ENCODE results near the gene HSH2D. TPM values are rescaled to one million over a fixed set of nuclear protein-coding genes. Genes with fewer than 3 reads are reported as not detected.

HSH2D gene
- total RNA-seq, 2 experiments from 2014 or later: 23.6 to 26.1 TPM

DNA sequence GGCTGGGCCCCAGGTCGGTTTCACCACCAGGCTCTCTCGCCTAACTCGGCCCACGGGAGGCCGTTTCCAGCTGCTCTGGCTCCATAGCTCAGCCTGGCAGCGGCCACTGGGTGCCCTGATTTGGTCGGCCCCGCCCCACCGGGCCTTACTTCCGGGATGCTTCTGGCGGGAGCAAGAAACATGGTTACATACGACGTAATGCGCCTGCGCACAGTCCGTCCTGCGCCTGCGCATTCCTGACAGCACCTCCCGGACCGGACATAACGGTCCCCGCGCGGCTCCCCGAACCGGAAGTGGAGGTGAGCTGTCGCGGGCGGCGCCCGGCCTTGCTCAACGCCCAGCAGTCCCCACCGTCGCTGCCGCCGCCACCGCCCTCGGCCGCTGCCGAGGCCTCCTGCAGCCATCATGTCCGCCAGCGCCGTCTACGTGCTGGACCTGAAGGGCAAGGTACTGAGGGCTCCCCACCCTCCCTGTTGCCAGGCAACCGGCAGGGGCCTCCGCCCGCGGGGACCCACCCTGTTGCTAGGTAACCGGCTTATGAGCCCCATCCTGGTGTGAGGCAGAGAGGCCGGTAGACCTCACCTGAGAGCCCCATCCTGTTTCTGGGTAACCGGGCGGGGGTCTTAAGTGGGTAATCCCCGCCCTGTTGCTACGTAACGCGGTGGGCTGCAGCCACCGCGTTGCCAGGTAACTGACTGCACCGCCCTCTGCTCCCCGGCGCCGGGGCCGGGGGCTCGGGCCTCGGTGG lies 54.3 kb downstream of the HSH2D start, which contains the start of gene AP1M1:
Gene AP1M1, plus strand, starts transcription at position 290 of the 748 bp plus-strand sequence. Its CDS starts 116 bp downstream, at position 406.
- Mint-ChIP-seq H3K27me3 (no peaks in the 10 kb centered on the region), H3K36me3 (peaks cover 14% of the 10 kb centered on the region), H3K4me3 (peak within 1 kb of the TSS; percentile 97), H3K9me3 (no peaks in the 10 kb centered on the region), H3K4me1 (ENCODE audit: low read depth) (peaks cover 41% of the 10 kb centered on the region), H3K27ac (peak within 1 kb of the TSS; percentile 92)
- ChIA-PET POLR2A (interaction anchor here (1.0 to 1.8 kb wide), 4 partner anchors 9 to 156 kb away, joined by 3 to 11 read pairs (median 4); partner anchors contain the start of genes FAM32A and TPM4), CTCF (interaction anchor here (0.7 to 2.4 kb wide), 8 partner anchors 9 to 282 kb away, joined by 3 to 20 read pairs (median 4); partner anchors contain the start of gene FAM32A)
- DNase-seq: peak; percentile 99
- intact Hi-C loops (cut with micrococcal nuclease): loop anchor here (1.0 to 5.0 kb wide), 3 partner anchors 12 to 299 kb away; partner anchors contain the start of genes C19orf44, CALR3 and FAM32A

DNA sequence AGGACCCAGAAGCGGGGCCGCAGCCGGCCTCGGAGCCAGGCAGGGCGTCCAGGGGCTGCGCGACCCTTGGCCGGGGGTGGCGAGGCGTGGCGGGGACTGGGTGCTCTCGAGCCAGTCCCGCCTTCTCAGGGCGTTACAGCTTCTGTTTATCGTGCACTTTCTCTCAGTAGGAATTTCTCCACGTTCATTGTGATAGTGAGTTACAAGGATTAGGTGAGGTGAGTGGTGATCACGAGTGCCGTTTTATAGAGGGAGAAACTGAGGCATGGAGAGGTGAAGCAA lies 54.8 kb downstream of the HSH2D start:
- H3K9me3 Mint-ChIP-seq: no peaks in the 10 kb centered on the region
- peak overlapping the region; percentile 49 for H3K27ac Mint-ChIP-seq
- peaks cover 15% of the 10 kb centered on the region for H3K36me3 Mint-ChIP-seq
- H3K4me3 Mint-ChIP-seq: peak overlapping the region; percentile 83
- peaks cover 43% of the 10 kb centered on the region for H3K4me1 Mint-ChIP-seq (ENCODE audit: low read depth)
- DNase-seq: no peak
- ChIA-PET CTCF (interaction anchor here (0.7 to 2.4 kb wide), 8 partner anchors 10 to 282 kb away, joined by 3 to 20 read pairs (median 4); partner anchors contain the start of gene FAM32A), POLR2A (interaction anchor here (0.6 to 1.8 kb wide), 3 partner anchors 12 to 122 kb away, joined by 3 to 11 read pairs (median 4); partner anchors contain the start of genes FAM32A and TPM4)
- intact Hi-C loops (cut with micrococcal nuclease): loop anchor here (5.0 kb wide), 1 partner anchor 174 kb away; no protein-coding TSS in a partner anchor
- H3K27me3 Mint-ChIP-seq: no peaks in the 10 kb centered on the region

DNA sequence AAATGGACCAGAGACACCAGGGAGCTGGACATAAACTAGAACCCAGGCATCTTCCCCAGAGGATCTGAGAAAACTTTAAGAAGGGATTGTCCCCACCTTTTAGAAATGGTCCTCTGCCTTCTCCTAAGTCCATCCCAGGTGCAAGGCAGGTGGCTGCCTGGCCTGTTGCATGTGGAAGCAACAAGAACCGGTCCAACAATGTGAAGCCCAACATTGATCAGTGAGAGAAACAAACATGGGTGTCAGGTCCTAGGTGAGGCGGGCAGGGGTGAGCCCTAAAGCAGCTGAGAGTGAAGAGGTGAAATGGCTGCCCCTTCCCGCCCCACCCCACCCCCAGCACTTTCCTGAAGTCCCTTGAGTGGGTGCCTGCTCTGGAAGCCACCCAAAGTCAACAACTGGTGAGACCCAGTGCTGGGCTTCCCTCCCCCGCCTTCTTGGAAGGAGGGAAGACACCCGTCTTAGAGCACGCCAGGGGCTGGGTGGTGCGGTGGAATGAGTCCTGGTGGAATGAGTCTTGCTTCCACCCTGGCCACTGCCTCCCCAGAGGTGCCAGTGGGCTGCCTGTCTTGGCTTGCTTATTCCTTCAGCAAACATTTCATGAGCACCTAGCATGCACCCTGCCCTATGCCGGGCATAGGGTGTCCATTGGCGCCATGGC lies 55.9 kb downstream of the HSH2D start:
- intact Hi-C loops (cut with micrococcal nuclease): loop anchor here (5.0 kb wide), 1 partner anchor 173 kb away; no protein-coding TSS in a partner anchor
- Mint-ChIP-seq H3K27me3 (no peaks in the 10 kb centered on the region), H3K36me3 (peaks cover 23% of the 10 kb centered on the region), H3K4me3 (peak overlapping the region; percentile 83), H3K27ac (peak overlapping the region; percentile 49), H3K9me3 (no peaks in the 10 kb centered on the region), H3K4me1 (ENCODE audit: low read depth) (peaks cover 43% of the 10 kb centered on the region)
- ChIA-PET CTCF (interaction anchor here (2.3 to 2.4 kb wide), 2 partner anchors 14 to 157 kb away, joined by 12 to 20 read pairs; partner anchors contain the start of gene FAM32A), POLR2A (no interaction called here)
- no peak for DNase-seq

DNA sequence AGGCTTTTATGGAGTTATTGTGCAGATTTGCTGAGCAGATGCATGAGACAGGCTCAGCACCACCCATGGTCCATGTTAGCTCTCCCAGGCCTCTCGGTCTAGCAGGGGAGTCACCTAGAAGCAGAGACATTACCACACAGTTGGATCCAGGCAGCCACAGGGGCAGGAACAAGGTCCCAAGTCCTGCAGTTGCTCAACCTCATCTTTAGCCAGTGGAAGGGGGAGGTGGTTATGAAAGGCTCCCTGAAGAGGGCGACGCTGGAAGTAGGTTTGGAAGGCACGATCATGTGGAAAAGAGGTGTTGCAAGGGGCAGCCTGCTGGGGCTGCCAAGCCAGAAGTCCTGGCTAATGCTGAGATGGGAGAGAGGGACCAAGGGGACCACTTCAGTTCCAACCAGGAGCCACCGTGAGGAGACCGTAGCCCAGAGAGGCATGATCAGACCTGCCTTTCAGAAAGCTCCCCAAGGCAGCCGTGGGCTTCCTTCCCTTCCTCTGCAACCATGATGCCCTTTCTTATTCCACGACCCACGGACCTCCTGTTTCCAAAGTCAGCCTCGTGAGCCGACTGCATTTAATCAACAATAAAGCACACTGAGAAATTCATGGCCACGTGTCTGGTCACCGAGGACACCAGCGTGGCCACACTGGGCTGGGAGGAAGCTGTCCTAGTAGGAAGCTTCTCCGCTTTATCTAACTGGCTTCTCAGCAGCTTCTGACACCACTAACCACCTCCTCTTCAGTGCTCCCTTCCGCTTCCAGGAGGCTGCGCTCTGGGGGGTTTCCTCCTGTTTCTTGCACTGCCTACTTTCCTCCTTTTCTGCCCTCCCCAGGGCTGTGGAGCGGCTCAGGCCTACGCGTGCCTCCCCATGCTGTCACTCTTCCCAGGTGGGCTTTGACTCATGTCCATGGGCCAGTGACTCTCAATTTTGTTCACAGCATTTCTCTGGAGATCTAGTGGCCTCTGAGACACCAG lies 56.8 kb downstream of the HSH2D start:
- ChIA-PET CTCF (no interaction called here), POLR2A (no interaction called here)
- peak; percentile 7 for DNase-seq
- peaks cover 43% of the 10 kb centered on the region for H3K4me1 Mint-ChIP-seq (ENCODE audit: low read depth)
- H3K9me3 Mint-ChIP-seq: no peaks in the 10 kb centered on the region
- H3K27ac Mint-ChIP-seq: peak overlapping the region; percentile 21
- H3K27me3 Mint-ChIP-seq: no peaks in the 10 kb centered on the region
- intact Hi-C loops (cut with micrococcal nuclease): no loop called here
- peaks cover 27% of the 10 kb centered on the region for H3K36me3 Mint-ChIP-seq
- no peak overlapping the region for H3K4me3 Mint-ChIP-seq

DNA sequence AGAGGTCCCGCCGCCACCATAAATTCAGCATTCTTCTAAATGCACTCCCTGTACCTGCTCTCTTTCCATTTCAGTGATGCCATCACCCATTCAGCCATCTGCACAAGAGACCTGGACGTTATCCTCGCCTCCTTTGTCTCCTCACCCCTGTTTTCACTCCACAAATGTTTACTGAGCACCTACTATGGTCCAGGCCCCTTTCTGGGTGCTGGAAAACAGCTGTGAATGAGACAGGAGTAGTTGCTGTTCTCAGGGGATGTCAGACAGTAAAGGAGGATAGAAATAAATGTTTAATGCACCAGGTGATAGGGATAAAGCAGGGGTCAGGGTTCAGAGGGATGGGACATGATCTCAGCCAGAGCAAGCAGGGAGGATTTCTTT lies 57.5 kb downstream of the HSH2D start:
- Mint-ChIP-seq H3K4me3 (no peak overlapping the region), H3K27ac (peak overlapping the region; percentile 14), H3K36me3 (peaks cover 27% of the 10 kb centered on the region), H3K4me1 (ENCODE audit: low read depth) (peaks cover 43% of the 10 kb centered on the region), H3K27me3 (no peaks in the 10 kb centered on the region), H3K9me3 (no peaks in the 10 kb centered on the region)
- peak; percentile 2 for DNase-seq
- intact Hi-C loops (cut with micrococcal nuclease): no loop called here
- ChIA-PET POLR2A (no interaction called here), CTCF (interaction anchor here (1.1 kb wide), 1 partner anchor 16 kb away, joined by 3 read pairs; the partner anchor contains the start of gene FAM32A)

DNA sequence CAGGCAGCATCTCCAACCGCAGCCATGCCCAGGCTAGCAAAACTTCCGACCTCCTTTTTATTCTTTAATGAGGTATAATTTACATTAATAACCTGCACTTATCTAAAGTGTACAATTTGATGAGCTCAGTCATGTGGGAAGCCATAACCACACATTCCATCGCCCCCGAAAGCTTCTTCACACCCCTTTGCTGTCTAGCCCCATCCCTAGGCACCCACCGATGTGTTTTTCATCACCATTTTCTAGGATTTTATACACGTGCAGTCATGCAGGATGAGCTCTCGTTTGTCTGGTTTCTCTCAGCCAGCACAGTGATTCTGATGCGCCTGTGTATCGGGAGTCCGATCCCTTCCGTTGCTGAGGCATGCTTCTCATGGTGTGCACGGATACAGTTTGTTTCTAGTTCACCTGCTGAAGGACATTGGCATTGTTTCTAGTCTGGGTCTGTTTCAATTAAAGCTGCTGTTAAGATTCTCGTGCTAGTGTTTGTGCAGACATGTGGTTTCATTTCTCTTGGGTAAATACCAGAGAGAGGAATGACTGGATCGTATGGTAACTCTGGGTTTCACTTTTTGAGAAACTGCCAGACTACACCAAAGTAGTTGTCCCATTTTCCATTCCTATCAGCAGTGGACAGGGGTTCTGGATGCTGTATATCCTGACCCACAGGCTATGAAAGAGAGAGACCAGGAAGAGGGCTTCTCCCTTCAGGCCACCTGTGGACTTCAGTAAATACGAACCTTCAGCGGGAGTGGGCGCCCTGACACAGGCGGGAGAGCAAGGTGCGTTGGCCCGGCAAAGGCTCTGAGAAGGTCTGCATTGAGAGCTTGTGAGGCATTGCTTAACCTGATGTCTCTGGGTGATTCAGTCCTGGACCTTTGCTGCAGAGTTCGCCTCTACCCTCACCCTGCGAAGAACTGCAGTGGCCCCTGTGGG lies 59.1 kb downstream of the HSH2D start:
- intact Hi-C loops (cut with micrococcal nuclease): no loop called here
- H3K27me3 Mint-ChIP-seq: no peaks in the 10 kb centered on the region
- peak overlapping the region; percentile 43 for H3K27ac Mint-ChIP-seq
- ChIA-PET CTCF (interaction anchor here (0.9 to 1.2 kb wide), 2 partner anchors 9 to 181 kb away, joined by 3 read pairs; no protein-coding TSS in a partner anchor), POLR2A (interaction anchor here (0.8 kb wide), 1 partner anchor 17 kb away, joined by 3 read pairs; the partner anchor contains the start of gene FAM32A)
- DNase-seq: peak; percentile 10
- peaks cover 33% of the 10 kb centered on the region for H3K36me3 Mint-ChIP-seq
- no peaks in the 10 kb centered on the region for H3K9me3 Mint-ChIP-seq
- H3K4me1 Mint-ChIP-seq (ENCODE audit: low read depth): peaks cover 51% of the 10 kb centered on the region
- no peak overlapping the region for H3K4me3 Mint-ChIP-seq

DNA sequence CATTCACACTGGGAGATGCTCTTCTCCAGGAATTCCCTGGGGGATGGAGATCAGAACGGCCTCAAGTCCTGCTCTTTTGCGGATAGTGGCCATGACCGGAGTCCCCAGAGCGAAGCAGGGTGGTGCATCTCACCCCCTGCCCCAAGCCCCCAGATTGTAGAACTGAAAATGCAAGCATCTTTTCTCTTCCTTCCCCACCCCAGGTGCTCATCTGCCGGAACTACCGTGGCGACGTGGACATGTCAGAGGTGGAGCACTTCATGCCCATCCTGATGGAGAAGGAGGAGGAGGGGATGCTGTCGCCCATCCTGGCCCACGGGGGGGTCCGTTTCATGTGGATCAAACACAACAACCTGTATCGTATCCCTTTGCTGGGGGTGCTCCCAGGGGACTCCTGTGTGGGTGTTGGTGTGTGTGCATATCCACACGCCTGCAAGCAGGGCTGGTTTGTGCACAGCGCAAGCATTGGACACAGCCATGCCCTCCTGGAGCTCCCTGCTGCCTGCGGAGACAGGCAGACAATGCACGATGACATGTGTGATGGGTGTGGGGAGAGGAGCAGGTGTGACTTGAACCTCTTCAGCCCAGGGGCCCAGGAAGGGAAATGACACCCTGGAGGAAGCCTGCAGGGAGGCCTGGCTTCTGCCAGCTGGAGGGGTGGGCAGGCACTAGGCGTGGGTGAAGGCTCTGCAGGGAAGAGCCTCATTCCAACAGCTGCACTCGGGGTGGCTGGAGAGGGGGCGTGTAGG lies 59.9 kb downstream of the HSH2D start:
- peaks cover 34% of the 10 kb centered on the region for H3K36me3 Mint-ChIP-seq
- POLR2A ChIA-PET: interaction anchor here (0.5 to 0.8 kb wide), 2 partner anchors 18 to 84 kb away, joined by 3 to 4 read pairs; partner anchors contain the start of gene FAM32A
- DNase-seq: peak; percentile 4
- H3K27ac Mint-ChIP-seq: no peak overlapping the region
- peaks cover 58% of the 10 kb centered on the region for H3K4me1 Mint-ChIP-seq (ENCODE audit: low read depth)
- no peaks in the 10 kb centered on the region for H3K27me3 Mint-ChIP-seq
- CTCF ChIA-PET: interaction anchor here (0.9 kb wide), 1 partner anchor 9 kb away, joined by 3 read pairs; no protein-coding TSS in a partner anchor
- no peaks in the 10 kb centered on the region for H3K9me3 Mint-ChIP-seq
- no peak overlapping the region for H3K4me3 Mint-ChIP-seq
- intact Hi-C loops (cut with micrococcal nuclease): no loop called here

DNA sequence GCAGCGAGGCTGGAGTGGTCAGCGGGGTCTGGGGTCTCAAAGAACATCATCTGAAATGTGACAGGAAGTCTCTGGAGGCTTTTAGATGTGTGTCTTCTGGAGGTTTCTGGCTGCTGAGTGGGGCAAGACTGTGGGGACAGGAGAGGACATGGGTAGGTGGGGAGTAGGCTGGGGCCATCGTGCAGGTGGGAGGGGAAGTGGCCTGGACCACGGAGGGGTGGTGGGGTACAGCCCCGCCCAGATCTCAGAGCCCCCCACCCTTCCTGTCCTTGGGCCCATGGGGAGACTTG lies 60.5 kb downstream of the HSH2D start:
- Mint-ChIP-seq H3K27me3 (no peaks in the 10 kb centered on the region), H3K4me1 (ENCODE audit: low read depth) (peaks cover 53% of the 10 kb centered on the region), H3K36me3 (peaks cover 39% of the 10 kb centered on the region), H3K27ac (no peak overlapping the region), H3K4me3 (no peak overlapping the region), H3K9me3 (no peaks in the 10 kb centered on the region)
- intact Hi-C loops (cut with micrococcal nuclease): no loop called here
- CTCF ChIA-PET: no interaction called here
- peak; percentile 4 for DNase-seq
- POLR2A ChIA-PET: interaction anchor here (0.5 kb wide), 1 partner anchor 85 kb away, joined by 4 read pairs; no protein-coding TSS in a partner anchor

DNA sequence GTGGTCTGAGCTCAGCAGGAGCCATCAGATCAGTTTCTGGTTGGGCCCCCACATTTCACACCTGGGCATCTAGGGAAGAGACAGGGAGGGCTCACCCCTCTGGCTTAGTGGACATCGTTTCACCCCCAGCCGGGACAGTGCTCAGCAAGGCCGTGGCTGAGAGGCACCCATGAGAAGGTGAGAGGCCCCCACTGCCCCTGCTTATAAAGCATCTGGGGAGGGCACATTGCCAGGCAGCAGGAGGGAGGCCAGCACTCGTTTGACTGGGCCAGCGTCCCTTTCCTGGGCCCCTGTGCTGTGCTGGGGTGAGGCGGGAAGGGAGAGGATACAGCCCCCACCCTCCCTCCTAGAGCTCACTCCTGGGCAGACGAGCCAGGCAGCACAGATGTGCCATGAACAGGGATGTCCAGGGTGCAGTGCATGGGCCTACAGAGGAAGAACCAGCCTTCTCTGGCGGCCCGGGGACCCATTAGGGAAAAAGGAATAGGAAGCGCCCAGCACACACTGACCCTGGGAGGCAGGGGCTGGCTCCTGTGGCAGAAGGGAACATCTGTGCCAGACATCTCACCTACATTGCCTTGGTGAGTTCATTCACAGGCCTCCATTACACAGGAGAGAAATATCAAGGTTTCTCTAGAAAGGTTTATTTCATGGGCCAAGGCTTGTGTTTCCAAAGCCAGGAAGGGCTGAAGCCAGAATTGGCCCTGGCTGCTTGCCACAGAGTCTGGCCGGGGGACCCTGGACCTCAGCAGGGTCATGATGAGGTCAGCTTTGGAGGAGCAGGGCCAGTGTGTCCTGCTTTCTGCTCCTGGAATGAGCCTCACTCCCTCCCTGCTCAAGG lies 61.9 kb downstream of the HSH2D start:
- peak; percentile 6 for DNase-seq
- POLR2A ChIA-PET: no interaction called here
- CTCF ChIA-PET: no interaction called here

More for the DNA sequence above, 61.9 kb downstream of the HSH2D start:
- no peak overlapping the region for H3K27ac Mint-ChIP-seq
- no peaks in the 10 kb centered on the region for H3K9me3 Mint-ChIP-seq
- peaks cover 50% of the 10 kb centered on the region for H3K36me3 Mint-ChIP-seq
- intact Hi-C loops (cut with micrococcal nuclease): no loop called here
- H3K4me1 Mint-ChIP-seq (ENCODE audit: low read depth): peaks cover 45% of the 10 kb centered on the region
- H3K4me3 Mint-ChIP-seq: no peak overlapping the region
- H3K27me3 Mint-ChIP-seq: no peaks in the 10 kb centered on the region

Data from activated CD4-positive, alpha-beta memory T cell treated with anti-CD3 and anti-CD28 coated beads for 36 hours (primary cell).